ENCODE measurements around the gene RFPL4A. TPM values are rescaled to one million over a fixed set of nuclear protein-coding genes. Genes with fewer than 3 reads are reported as not detected.

Gene RFPL4A
- total RNA-seq, 5 donors from 2014 or later (not counting 1 experiment from before 2014, with no cell fraction given): not detected

DNA sequence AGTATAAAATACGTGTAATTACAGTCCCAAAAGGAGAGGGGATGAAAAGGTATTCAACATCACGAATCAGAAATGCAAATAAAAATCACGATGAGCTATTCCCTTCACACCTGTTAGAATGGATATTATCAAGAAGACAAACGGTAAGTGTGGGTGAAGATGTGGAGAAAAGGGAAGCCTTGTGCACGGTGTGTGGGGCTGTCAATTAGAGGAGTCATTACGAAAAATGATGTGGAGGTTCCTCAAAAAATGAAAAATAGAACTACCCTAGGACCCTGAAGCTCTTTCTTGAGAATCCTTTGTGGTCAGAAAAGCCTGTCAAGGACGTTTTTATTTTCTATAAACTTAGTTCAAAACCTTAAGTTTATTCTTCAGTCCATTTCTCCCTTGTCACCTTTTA, 53.6 kb downstream of the RFPL4A start:
- H3K36me3 ChIP-seq (ENCODE audit: control insufficient read depth in 2 of 2, extremely low read depth in 1 of 2, insufficient read depth in 1 of 2, low read length in 1 of 2): no peaks in the 10 kb centered on the region
- DNase-seq: no peak
- POLR2A ChIA-PET: no interaction called here
- no peaks in the 10 kb centered on the region for H3K4me1 ChIP-seq (ENCODE audit: control insufficient read depth in 1 of 2, extremely low read depth in 1 of 2, insufficient read depth in 2 of 2, low read length in 2 of 2)
- ATAC-seq (replicated peaks in 1 of 4): no peak
- Mint-ChIP-seq H3K27ac (no peak overlapping the region), H3K27me3 (peaks cover 0 to 33% of the 10 kb centered on the region in 2 donors), H3K9me3 (peaks cover 2 to 6% (median 3%) of the 10 kb centered on the region in 3 donors), H3K4me1 (peaks cover 0 to 4% (median 4%) of the 10 kb centered on the region in 3 donors), H3K4me3 (no peak overlapping the region), H3K36me3 (no peaks in the 10 kb centered on the region)
- 33% methylated on average over 1 of the region's 7 CpGs for WGBS (ENCODE audit: insufficient coverage)
- no peak overlapping the region for H3K4me3 ChIP-seq (ENCODE audit: control insufficient read depth in 1 of 2, extremely low read depth in 1 of 2, low read length in 1 of 2)
- no peaks in the 10 kb centered on the region for H3K9me3 ChIP-seq
- peaks cover 0 to 9% of the 10 kb centered on the region in 2 experiments for H3K27me3 ChIP-seq (replicated peaks in 1 of 2; ENCODE audit: control insufficient read depth in 2 of 2, extremely low read depth in 1 of 2, insufficient read depth in 2 of 2, low read length in 1 of 2)
- CTCF ChIA-PET: no interaction called here
- no peak overlapping the region for H3K27ac ChIP-seq (ENCODE audit: low read length)

Other genes with a start within 250 kb of the RFPL4A start
- not detected for gene SBK2, start 222.0 kb upstream of the RFPL4A start, total RNA-seq
- not detected for gene SBK3, start 213.6 kb upstream of the RFPL4A start, total RNA-seq
- gene ZNF579, start 178.2 kb upstream of the RFPL4A start, total RNA-seq: 10 to 100 TPM in 3 of 5 donors, 1 to 10 TPM in 2; 5.4 to 13.3 (median 10.0) TPM
- 10 to 100 TPM in 4 of 5 donors, 1 to 10 TPM in 1; 9.8 to 27.7 (median 19.0) TPM for gene FIZ1, start 159.6 kb upstream of the RFPL4A start, total RNA-seq
- 10 to 100 TPM; 14.9 to 42.2 (median 33.4) TPM for gene ZNF524, start 158.8 kb upstream of the RFPL4A start, total RNA-seq
- 10 to 100 TPM; 16.3 to 29.4 (median 27.3) TPM for gene ZNF865, start 153.4 kb upstream of the RFPL4A start, total RNA-seq
- 10 to 100 TPM in 2 of 5 donors, 1 to 10 TPM in 3; 7.2 to 13.3 (median 8.2) TPM for gene ZNF784, start 134.5 kb upstream of the RFPL4A start, total RNA-seq
- 100 to 1,000 TPM in 2 of 5 donors, 10 to 100 TPM in 3; 44.6 to 116 (median 94.2) TPM for gene ZNF580, start 118.1 kb upstream of the RFPL4A start, total RNA-seq
- 10 to 100 TPM; 26.4 to 38.7 (median 31.9) TPM for gene ZNF581, start 115.4 kb upstream of the RFPL4A start, total RNA-seq
- gene CCDC106, start 110.9 kb upstream of the RFPL4A start, total RNA-seq: 1 to 10 TPM; 1.7 to 4.7 (median 3.8) TPM
- 100 to 1,000 TPM; 254 to 310 (median 303) TPM for gene U2AF2, start 104.1 kb upstream of the RFPL4A start, total RNA-seq
- gene EPN1, start 83.9 kb upstream of the RFPL4A start, total RNA-seq: 10 to 100 TPM; 32.6 to 75.2 (median 60.6) TPM
- gene NLRP9, start 20.7 kb upstream of the RFPL4A start, total RNA-seq: not detected
- not detected for gene RFPL4AL1, start 10.0 kb downstream of the RFPL4A start, total RNA-seq
- not detected for gene NLRP11, start 72.9 kb downstream of the RFPL4A start, total RNA-seq
- not detected for gene NLRP4, start 77.4 kb downstream of the RFPL4A start, total RNA-seq
- not detected for gene NLRP13, start 173.2 kb downstream of the RFPL4A start, total RNA-seq
- not detected for gene NLRP8, start 188.7 kb downstream of the RFPL4A start, total RNA-seq
- not detected for gene NLRP5, start 227.7 kb downstream of the RFPL4A start, total RNA-seq

All from T-cell (primary cell).